H9 (cell line): ENCODE measurements around the gene PAPLN. TPM values are rescaled to one million over a fixed set of nuclear protein-coding genes. Genes with fewer than 3 reads are reported as not detected.

ENCODE experiments used
- DNase-seq: peaks from one replicate; pipeline ENCODE4 v3.0.0-alpha.2; 2017
- H2AFZ ChIP-seq: one replicate; pipeline ENCODE4 v1.6.1; 2013; ENCODE audit warnings: mild to moderate bottlenecking, low read length, control low read depth, moderate library complexity
- H2AK5ac ChIP-seq: 2 replicates; pipeline ENCODE4 v1.6.1; 2013; ENCODE audit warnings: low read length, control low read depth, mixed read lengths; ENCODE audit not compliant: insufficient read length
- H2BK120ac ChIP-seq: one replicate; pipeline ENCODE4 v1.6.1; 2013; ENCODE audit warnings: low read depth, mild to moderate bottlenecking, low read length, control low read depth, inconsistent platforms; ENCODE audit not compliant: poor library complexity, severe bottlenecking
- H2BK12ac ChIP-seq: 2 replicates; pipeline ENCODE4 v1.6.1; 2013; ENCODE audit warnings: low read length, control low read depth, mixed read lengths, low read depth; ENCODE audit not compliant: insufficient read length
- H2BK15ac ChIP-seq: 2 replicates; pipeline ENCODE4 v1.6.1; 2013; ENCODE audit warnings: low read depth, low read length, control low read depth
- H2BK20ac ChIP-seq: one replicate; pipeline ENCODE4 v1.6.1; 2013; ENCODE audit warnings: low read depth, mild to moderate bottlenecking, low read length, control low read depth, inconsistent platforms; ENCODE audit not compliant: poor library complexity, severe bottlenecking
- H2BK5ac ChIP-seq: 2 replicates; pipeline ENCODE4 v1.6.1; 2013; ENCODE audit warnings: low read length, control low read depth, mixed read lengths; ENCODE audit not compliant: insufficient read length
- H3K14ac ChIP-seq: 2 replicates; pipeline ENCODE4 v1.6.1; 2013; ENCODE audit warnings: low read length, control low read depth; ENCODE audit not compliant: insufficient read depth
- H3K18ac ChIP-seq: 2 replicates; pipeline ENCODE4 v1.6.1; 2013; ENCODE audit warnings: low read depth, mild to moderate bottlenecking, mixed read lengths, low read length, control low read depth; ENCODE audit not compliant: insufficient read length
- H3K23ac ChIP-seq: 2 replicates; pipeline ENCODE4 v1.6.1; 2013; ENCODE audit warnings: low read length, control low read depth, mixed read lengths, low read depth; ENCODE audit not compliant: insufficient read length
- H3K23me2 ChIP-seq: 2 replicates; pipeline ENCODE4 v1.6.1; 2013; ENCODE audit warnings: low read depth, mild to moderate bottlenecking, mixed read lengths, low read length, control low read depth; ENCODE audit not compliant: insufficient read length, poor library complexity, severe bottlenecking
- H3K27ac ChIP-seq: 2 replicates; pipeline ENCODE4 v1.5.1; 2013; ENCODE audit warnings: low read length, control low read depth, mixed read lengths, low read depth; ENCODE audit not compliant: insufficient read length
- H3K27me3 ChIP-seq: 2 replicates; pipeline ENCODE4 v1.6.1; 2013; ENCODE audit warnings: low read length, control low read depth, inconsistent platforms; ENCODE audit not compliant: insufficient read depth
- H3K4ac ChIP-seq: 2 replicates; pipeline ENCODE4 v1.6.1; 2013; ENCODE audit warnings: low read depth, mild to moderate bottlenecking, control low read depth, inconsistent platforms, low read length, moderate library complexity
- H3K4me1 ChIP-seq: 2 replicates; pipeline ENCODE4 v1.6.1; 2013; ENCODE audit warnings: low read length, control low read depth, inconsistent platforms; ENCODE audit not compliant: insufficient read depth
- H3K4me2 ChIP-seq: 2 replicates; pipeline ENCODE4 v1.6.1; 2013; ENCODE audit warnings: low read length, control low read depth, mixed read lengths; ENCODE audit not compliant: insufficient read length, insufficient read depth
- H3K56ac ChIP-seq: 2 replicates; pipeline ENCODE4 v1.6.1; 2013; ENCODE audit warnings: low read depth, mild to moderate bottlenecking, mixed read lengths, low read length, control low read depth; ENCODE audit not compliant: insufficient read length
- H3K79me1 ChIP-seq: 2 replicates; pipeline ENCODE4 v1.6.1; 2013; ENCODE audit warnings: low read depth, mild to moderate bottlenecking, moderate library complexity, low read length, control low read depth, inconsistent platforms; ENCODE audit not compliant: insufficient read depth, poor library complexity, severe bottlenecking
- H3K79me2 ChIP-seq: 2 replicates; pipeline ENCODE4 v1.6.1; 2013; ENCODE audit warnings: low read length, control low read depth, inconsistent platforms; ENCODE audit not compliant: insufficient read depth
- H3K9ac ChIP-seq: 2 replicates; pipeline ENCODE4 v1.6.1; 2013; ENCODE audit warnings: low read length, control low read depth, mixed read lengths; ENCODE audit not compliant: insufficient read length; ENCODE audit errors: extremely low read depth
- H3K9me3 ChIP-seq: one replicate; pipeline ENCODE4 v1.6.1; 2013; ENCODE audit warnings: low read depth, low read length, inconsistent platforms; ENCODE audit not compliant: control insufficient read depth
- H3T11ph ChIP-seq: one replicate; pipeline ENCODE4 v1.6.1; 2013; ENCODE audit warnings: mild to moderate bottlenecking, low read length, control low read depth, inconsistent platforms
- H4K20me1 ChIP-seq: one replicate; pipeline ENCODE4 v1.6.1; 2013; ENCODE audit not compliant: control insufficient read depth, insufficient read length, insufficient read depth
- H4K5ac ChIP-seq: 2 replicates; pipeline ENCODE4 v1.6.1; 2013; ENCODE audit warnings: low read depth, mild to moderate bottlenecking, mixed read lengths, low read length, control low read depth; ENCODE audit not compliant: insufficient read length
- H4K8ac ChIP-seq: replicated peaks from 2 replicates; pipeline ENCODE4 v1.6.1; 2013; ENCODE audit warnings: low read length, control low read depth, mixed read lengths, low read depth; ENCODE audit not compliant: insufficient read length
- H4K91ac ChIP-seq: 2 replicates; pipeline ENCODE4 v1.6.1; 2013; ENCODE audit warnings: low read depth, mild to moderate bottlenecking, moderate library complexity, mixed read lengths, low read length, control low read depth; ENCODE audit not compliant: insufficient read length
- H3K27ac Mint-ChIP-seq, 3 experiments: 2 replicates in 2 of 3; 3 replicates in 1 of 3; pipeline ENCODE4 v1.8.0; 2020 to 2021; ENCODE audit warnings: mixed read lengths in 3 of 3, mild to moderate bottlenecking in 1 of 3, moderate library complexity in 1 of 3
- H3K27me3 Mint-ChIP-seq: 2 replicates; pipeline ENCODE4 v1.8.0; 2021; ENCODE audit warnings: low read depth, mild to moderate bottlenecking, moderate library complexity, mixed read lengths
- H3K36me3 Mint-ChIP-seq, 3 experiments: 2 replicates in 2 of 3; 3 replicates in 1 of 3; pipeline ENCODE4 v1.8.0; 2020 to 2021; ENCODE audit warnings: low read depth in 3 of 3, mixed read lengths in 3 of 3; ENCODE audit not compliant: insufficient read depth in 1 of 3
- H3K4me1 Mint-ChIP-seq, 2 experiments: 2 replicates each; pipeline ENCODE4 v1.8.0; 2020; ENCODE audit warnings: mixed read lengths in 2 of 2
- H3K4me3 Mint-ChIP-seq, 2 experiments: 2 replicates in 1 of 2; 3 replicates in 1 of 2; pipeline ENCODE4 v1.8.0; 2020 to 2021; ENCODE audit warnings: mild to moderate bottlenecking in 2 of 2, mixed read lengths in 2 of 2, moderate library complexity in 1 of 2
- H3K9me3 Mint-ChIP-seq, 2 experiments: 2 replicates in 1 of 2; 3 replicates in 1 of 2; pipeline ENCODE4 v1.8.0; 2020; ENCODE audit warnings: mild to moderate bottlenecking in 2 of 2, mixed read lengths in 2 of 2, moderate library complexity in 1 of 2
- WGBS: extraction: QIAGEN DNeasy Blood & Tissue Kit; methylation state at CpG from one replicate; pipeline ENCODE4 v1.1.7; 2013; ENCODE audit warnings: missing lambda C conversion rate, low lambda C conversion rate, mixed read lengths; ENCODE audit not compliant: insufficient read length; ENCODE audit errors: extremely low coverage; 5-methylcytosine and 5-hydroxymethylcytosine counted together
- total RNA-seq: library from RNA; stranded (reverse); gene quantifications from 2 replicates; pipeline ENCODE4 v1.2.1, GENCODE V29; 2021
- TF ChIP-seq, protein P1 (sequence below): fragments of 200-600 bp; sonication (generic); conservative IDR thresholded peaks from 3 replicates; pipeline ENCODE4 v1.8.0; 2021; ENCODE audit warnings: antibody characterized with exemption, mild to moderate bottlenecking

The PAPLN gene
- total RNA-seq, 1 experiment from 2014 or later, result 8.5 TPM

DNA sequence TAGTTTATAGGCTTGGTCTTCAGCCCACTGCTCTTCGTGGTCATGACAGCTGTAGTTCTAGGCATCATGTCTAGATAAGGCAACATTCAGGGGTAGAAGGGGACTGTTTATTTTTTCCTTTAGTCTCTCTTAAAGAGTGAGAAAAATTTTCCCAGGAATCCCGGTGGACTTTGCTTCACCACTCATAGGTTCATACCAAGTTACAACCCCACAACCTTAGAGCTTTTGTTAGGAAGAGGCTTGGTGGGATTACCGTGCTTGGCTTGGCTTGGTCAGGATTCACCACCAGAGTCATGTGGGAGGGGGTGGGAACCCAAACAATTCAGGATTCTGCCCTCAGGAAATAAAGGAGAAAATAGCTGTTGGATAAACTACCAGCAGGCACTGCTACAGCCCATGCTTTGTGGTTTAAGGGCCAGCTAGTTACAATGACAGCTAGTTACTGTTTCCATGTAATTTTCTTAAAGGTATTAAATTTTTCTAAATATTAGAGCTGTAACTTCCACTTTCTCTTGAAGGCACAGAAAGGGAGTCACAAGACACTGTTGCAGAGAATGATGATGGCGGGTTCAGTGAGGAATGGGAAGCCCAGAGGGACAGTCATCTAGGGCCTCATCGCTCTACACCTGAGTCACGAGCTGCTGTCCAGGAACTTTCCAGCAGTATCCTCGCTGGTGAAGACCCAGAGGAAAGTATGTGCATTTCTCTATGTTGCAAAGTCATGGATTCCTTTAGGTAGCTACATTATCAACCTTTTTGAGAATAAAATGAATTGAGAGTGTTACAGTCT is 25.9 kb upstream of the PAPLN start:
- H2BK15ac ChIP-seq, result no peak overlapping the region
- H2BK12ac ChIP-seq, result no peak overlapping the region
- no peak overlapping the region for H4K5ac ChIP-seq
- WGBS, result no CpG with 5 or more reads among the region's 7 CpGs
- no peak overlapping the region for H2BK5ac ChIP-seq
- H3K23ac ChIP-seq, result no peak overlapping the region
- H3K23me2 ChIP-seq, result no peaks in the 10 kb centered on the region
- no peak overlapping the region for H3K56ac ChIP-seq
- Mint-ChIP-seq H3K36me3 (peaks cover 32 to 58% (median 52%) of the 10 kb centered on the region in 3 experiments), H3K9me3 (peaks cover 3 to 4% of the 10 kb centered on the region in 2 experiments; a peak in 4 of 5 replicates), H3K4me3 (no peak overlapping the region), H3K27ac (peak overlapping the region in 2 of 3 experiments; percentile 2 to 3; a peak in 3 of 7 replicates), H3K27me3 (no peaks in the 10 kb centered on the region), H3K4me1 (no peaks in the 10 kb centered on the region)
- no peak overlapping the region for H3K27ac ChIP-seq
- no peaks in the 10 kb centered on the region for H3K79me2 ChIP-seq
- H3K79me1 ChIP-seq, result no peaks in the 10 kb centered on the region
- no peaks in the 10 kb centered on the region for H3K4me1 ChIP-seq
- no peak overlapping the region for H3T11ph ChIP-seq
- no peak overlapping the region for H2BK120ac ChIP-seq
- H4K8ac ChIP-seq, result no peak overlapping the region
- no peak overlapping the region for H3K4me2 ChIP-seq
- H3K9me3 ChIP-seq, result no peaks in the 10 kb centered on the region
- TF ChIP-seq, protein P1, sequence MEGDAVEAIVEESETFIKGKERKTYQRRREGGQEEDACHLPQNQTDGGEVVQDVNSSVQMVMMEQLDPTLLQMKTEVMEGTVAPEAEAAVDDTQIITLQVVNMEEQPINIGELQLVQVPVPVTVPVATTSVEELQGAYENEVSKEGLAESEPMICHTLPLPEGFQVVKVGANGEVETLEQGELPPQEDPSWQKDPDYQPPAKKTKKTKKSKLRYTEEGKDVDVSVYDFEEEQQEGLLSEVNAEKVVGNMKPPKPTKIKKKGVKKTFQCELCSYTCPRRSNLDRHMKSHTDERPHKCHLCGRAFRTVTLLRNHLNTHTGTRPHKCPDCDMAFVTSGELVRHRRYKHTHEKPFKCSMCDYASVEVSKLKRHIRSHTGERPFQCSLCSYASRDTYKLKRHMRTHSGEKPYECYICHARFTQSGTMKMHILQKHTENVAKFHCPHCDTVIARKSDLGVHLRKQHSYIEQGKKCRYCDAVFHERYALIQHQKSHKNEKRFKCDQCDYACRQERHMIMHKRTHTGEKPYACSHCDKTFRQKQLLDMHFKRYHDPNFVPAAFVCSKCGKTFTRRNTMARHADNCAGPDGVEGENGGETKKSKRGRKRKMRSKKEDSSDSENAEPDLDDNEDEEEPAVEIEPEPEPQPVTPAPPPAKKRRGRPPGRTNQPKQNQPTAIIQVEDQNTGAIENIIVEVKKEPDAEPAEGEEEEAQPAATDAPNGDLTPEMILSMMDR, result no peak
- no peaks in the 10 kb centered on the region for H3K27me3 ChIP-seq
- no peak overlapping the region for H2AK5ac ChIP-seq
- H2BK20ac ChIP-seq, result no peak overlapping the region
- H4K91ac ChIP-seq, result no peak overlapping the region
- H3K18ac ChIP-seq, result no peak overlapping the region
- H3K14ac ChIP-seq, result no peak overlapping the region
- H4K20me1 ChIP-seq, result no peaks in the 10 kb centered on the region
- no peak for DNase-seq
- no peak overlapping the region for H3K4ac ChIP-seq
- H2AFZ ChIP-seq, result no peak overlapping the region
- no peak overlapping the region for H3K9ac ChIP-seq
